GM19395 (cell line): ENCODE data around the gene RECK.

Experiments
- ATAC-seq: cut with Tn5 transposase; IDR thresholded peaks from one replicate; pipeline ENCODE4 v1.9.1; 2021; ENCODE audit warnings: mild to moderate bottlenecking, moderate library complexity; ENCODE audit not compliant: unreplicated experiment

RECK gene

GRCh38 chr9:36136894-36137391, 100.2 kb downstream of the RECK start:
- peak; percentile 46 for ATAC-seq

DNA sequence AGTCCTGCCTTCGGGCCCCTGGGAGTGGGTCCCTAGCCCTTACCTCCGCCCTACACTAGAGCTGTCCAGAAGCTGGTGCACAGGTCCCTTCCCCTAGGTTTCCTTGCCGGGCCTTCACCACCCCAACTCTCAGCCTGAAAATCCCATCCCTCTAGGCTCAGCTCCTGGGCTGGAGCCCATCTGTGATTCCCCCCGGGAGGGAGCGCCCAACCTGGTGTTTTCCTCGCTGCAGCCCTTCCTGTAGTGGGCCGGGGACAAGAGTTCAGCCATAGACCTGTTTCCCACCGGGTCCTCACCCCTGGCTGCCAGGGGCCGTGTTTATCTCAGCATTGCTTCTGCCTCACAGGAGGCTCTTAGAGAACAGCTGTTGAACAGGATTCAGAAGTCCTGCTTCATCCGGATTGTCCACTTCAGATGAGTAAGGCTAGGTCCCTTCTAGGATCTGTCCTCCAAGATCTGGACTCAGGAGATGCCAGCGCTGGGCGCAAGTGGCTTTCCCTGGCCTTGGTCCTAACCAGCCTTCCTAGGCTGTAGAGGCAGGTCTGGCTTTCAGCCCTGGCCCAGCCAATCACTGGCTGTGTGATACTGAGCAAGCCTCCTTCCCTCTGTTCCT, 100.8 kb downstream of the RECK start:
- ATAC-seq: no peak

GRCh38 chr9:36138496-36138895, 101.8 kb downstream of the RECK start:
- ATAC-seq: no peak

- no peak for ATAC-seq
Observed at GRCh38 chr9:36138901-36139300, 102.2 kb downstream of the RECK start.

- no peak for ATAC-seq
Observed at GRCh38 chr9:36140086-36141084, 103.7 kb downstream of the RECK start.

DNA sequence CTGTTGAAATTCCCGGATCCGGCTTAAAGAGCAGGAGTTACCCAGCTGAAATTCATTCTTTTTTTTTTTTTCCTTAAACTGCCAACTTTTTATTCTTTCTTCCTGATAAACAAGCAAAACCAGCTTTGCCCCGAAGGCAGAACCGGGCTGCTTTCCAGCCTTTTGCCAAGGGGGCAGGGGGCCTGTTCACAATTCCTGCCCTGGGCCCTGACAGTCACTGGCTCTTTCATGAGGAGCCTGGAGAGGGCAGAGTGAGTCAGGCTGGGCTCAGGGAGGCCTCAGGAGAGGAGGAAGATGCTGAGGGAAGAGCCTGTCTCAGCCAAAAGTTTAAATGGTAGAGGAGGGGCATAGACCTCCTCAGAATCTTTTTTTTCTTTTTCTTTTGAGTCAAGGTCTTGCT, 104.6 kb downstream of the RECK start:
- no peak for ATAC-seq

GRCh38 chr9:36141761-36142160, 105.0 kb downstream of the RECK start:
- no peak for ATAC-seq

DNA sequence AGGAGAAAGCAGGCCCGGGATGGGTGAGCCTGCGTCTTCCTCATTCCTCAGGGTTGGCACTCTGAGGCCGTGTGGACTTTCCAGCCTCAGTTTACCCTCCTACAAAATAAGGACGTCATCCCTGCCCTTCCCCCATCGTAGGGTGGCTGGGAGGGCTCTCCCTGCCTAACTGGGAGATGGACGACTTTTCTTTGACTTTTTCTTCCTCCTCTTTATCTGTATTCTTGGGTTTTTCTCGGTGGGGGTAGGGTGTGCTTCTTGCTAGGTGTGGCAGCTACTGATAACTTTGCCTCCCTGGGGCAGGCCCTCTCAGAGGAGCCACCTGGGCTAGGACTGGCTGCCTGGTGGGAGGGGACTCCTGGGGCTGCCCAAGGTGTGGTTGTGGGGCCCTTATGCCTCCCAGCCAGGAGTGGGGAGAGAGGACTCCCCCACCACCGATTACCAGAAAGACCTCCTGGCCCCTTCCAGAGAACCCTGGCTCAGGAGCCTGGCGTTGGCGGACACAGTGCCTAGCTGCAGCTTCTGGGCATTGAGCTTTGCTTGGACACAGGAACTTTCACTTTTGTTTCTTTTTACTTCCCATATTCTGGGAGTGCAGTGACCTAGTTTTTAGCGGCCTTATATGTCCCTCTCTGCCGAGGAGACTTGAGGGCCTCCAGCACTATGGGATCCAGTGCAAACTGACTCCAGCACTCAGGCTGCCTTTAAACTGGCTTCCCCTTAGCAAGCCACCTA, 106.0 kb downstream of the RECK start:
- ATAC-seq: no peak

- no peak for ATAC-seq
Observed at GRCh38 chr9:36143245-36143641, 106.5 kb downstream of the RECK start.

- ATAC-seq: no peak
Observed at GRCh38 chr9:36144309-36145232, 107.9 kb downstream of the RECK start.

- no peak for ATAC-seq
Observed at GRCh38 chr9:36145970-36146369, 109.3 kb downstream of the RECK start.

GRCh38 chr9:36146651-36147050, 109.9 kb downstream of the RECK start:
- ATAC-seq: no peak

GRCh38 chr9:36147441-36148175, 110.9 kb downstream of the RECK start:
- ATAC-seq: no peak

DNA sequence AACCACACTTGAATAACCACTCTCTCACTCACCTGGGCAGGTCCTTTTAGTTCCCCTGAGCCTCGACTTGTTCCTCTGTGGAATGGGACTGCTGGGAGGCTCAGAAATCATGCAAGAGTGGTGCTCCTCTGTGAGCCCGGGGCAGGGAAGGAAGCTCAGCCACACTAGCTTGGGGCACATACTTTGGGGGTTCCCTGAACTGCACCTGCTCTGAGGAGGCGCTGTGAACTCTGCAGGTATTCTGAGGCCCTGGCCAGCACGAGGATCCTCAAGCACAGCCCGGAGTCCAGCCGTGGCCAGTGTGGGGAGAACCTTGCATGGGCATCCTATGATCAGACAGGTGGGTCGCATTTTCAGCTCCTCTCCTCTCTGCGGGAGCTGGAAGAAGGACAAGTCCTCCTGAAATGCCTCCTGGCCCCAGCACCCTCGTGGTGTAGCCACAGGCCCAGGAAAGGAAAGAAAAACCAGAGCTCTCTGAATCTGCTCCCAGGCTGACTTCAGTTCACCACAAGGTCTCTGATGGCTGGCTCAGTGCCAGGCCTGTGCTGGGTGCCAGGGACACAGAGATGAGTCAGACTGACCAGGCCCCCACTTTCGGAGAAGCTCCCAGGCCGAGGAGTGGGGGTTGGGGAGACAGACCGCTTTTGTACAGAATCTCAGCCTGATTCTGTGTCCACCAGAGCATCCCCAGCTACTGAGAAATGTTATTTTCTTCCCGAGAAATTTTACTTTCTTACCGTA, 111.8 kb downstream of the RECK start:
- no peak for ATAC-seq

DNA sequence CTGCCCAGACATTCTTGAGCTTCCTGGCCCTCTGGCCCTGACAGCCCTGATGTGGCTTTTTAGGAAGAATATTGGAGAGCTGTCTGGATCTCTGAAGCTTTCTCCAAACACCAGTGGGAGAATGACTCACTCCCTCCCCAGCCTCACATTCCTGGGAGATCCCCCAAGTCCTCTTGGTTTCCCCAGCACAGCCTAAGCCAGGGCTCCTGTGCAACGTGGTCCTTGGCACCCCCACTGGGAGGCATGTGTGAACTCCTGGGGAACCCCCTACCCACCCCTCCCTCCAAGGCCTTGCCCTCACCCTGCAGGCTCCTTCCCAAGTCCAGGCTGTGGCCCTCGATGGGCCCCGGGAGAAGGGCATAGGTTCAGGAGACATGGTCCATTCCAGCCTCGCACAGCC, 112.5 kb downstream of the RECK start:
- ATAC-seq: no peak

DNA sequence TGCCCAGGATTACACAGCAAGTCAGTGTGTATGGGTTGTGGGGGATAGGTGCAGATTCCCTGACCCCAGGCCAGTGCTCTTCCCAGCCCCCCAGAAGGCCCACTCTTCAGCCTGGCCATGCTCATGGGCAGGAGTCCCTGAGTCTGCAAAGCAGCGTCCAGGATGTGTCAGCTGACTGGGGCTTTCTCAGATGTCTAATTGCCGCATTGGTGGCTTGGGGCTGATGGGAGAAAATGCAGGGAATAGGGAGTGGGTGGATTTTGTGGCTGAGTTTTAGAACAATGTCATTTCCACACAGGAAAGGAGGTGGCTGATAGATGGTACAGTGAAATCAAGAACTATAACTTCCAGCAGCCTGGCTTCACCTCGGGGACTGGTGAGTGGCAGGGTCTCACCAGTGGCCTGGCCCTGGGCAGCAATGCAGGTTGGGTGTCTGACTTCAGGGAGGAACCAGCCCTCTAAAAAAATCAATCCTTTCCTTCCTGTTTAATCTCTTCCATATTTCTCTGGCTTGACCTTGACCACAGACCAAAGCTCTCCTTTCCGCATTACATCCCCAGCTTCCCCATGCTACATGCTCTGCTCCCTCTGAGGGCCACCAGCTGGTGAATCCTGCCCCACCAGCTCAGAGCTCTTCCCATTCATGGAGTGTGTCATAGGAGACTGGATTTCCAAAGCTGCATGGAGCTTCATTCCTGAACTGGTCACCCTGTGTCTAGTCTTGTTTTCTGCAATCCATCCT, 114.0 kb downstream of the RECK start:
- ATAC-seq: no peak

GRCh38 chr9:36151316-36152210, 114.8 kb downstream of the RECK start:
- peak; percentile 81 for ATAC-seq
